GM12878 (cell line): ENCODE results near the gene UBAP1. TPM values are rescaled to one million over a fixed set of nuclear protein-coding genes. Genes with fewer than 3 reads are reported as not detected.

Source experiments
- ATAC-seq: fragments of 200-7000 bp; cut with Tn5 transposase; 3 replicates; pipeline ENCODE4 v1.9.1; 2020; ENCODE audit warnings: mild to moderate bottlenecking, moderate library complexity
- BruUV-seq: library from RNA; stranded (reverse); fragments of 400-500 nt; replicated peaks from 2 replicates; lab custom pipeline; 2021; lab: Mats Ljungman, UMichigan
- CTCF ChIA-PET: fragments of 300-600 bp; sonication (Branson Sonifier 250); formaldehyde crosslinking; extraction: SDS; loops from one replicate; lab custom pipeline; 2021; ENCODE audit warnings: inconsistent platforms; lab: Yijun Ruan, JAX
- POLR2A ChIA-PET: fragments of 350-600 bp; formaldehyde crosslinking; extraction: SDS; loops from one replicate; lab custom pipeline; 2021; ENCODE audit warnings: inconsistent platforms; lab: Charles Lee
- RAD21 ChIA-PET: fragments of 300-600 bp; sonication (Branson Sonifier 250); formaldehyde crosslinking; loops from one replicate; lab custom pipeline; 2023; ENCODE audit warnings: antibody characterized with exemption; ENCODE audit not compliant: unreplicated experiment; lab: Charles Lee
- SMC1A ChIA-PET: fragments of 300-600 bp; sonication (Branson Sonifier 250); formaldehyde crosslinking; loops from one replicate; lab custom pipeline; 2023; ENCODE audit not compliant: unreplicated experiment, uncharacterized antibody; lab: Charles Lee
- DNase-seq: peaks from one replicate; pipeline ENCODE4 v3.0.0-alpha.2; 2011; ENCODE audit warnings: low read depth, low spot score
- FAIRE-seq: peaks from 3 replicates; lab custom pipeline; 2011; peaks lifted over from hg19 to GRCh38; lab: Jason Lieb, UNC
- H2AFZ ChIP-seq: 2 replicates; pipeline ENCODE4 v1.6.0; 2011; ENCODE audit warnings: low read depth, low read length, control low read depth; ENCODE audit not compliant: control insufficient read depth
- H3K27ac ChIP-seq: 2 replicates; pipeline ENCODE4 v1.5.1; 2011; ENCODE audit warnings: control low read depth; ENCODE audit not compliant: control insufficient read depth, insufficient read depth
- H3K27me3 ChIP-seq, 2 experiments: replicated peaks in 1 of 2; 2 replicates each; pipeline versions ENCODE4 v1.6.0 to v1.6.1; 2011; ENCODE audit warnings: low read length in 1 of 2; ENCODE audit not compliant: control insufficient read depth in 2 of 2, insufficient read depth in 2 of 2
- H3K36me3 ChIP-seq, 2 experiments: 2 replicates each; pipeline ENCODE4 v1.5.1; 2011; ENCODE audit warnings: low read length in 1 of 2; ENCODE audit not compliant: control insufficient read depth in 2 of 2, insufficient read depth in 2 of 2
- H3K4me1 ChIP-seq: 2 replicates; pipeline ENCODE4 v1.6.1; 2011; ENCODE audit warnings: mild to moderate bottlenecking, low read length, moderate library complexity, mixed read lengths; ENCODE audit not compliant: control insufficient read depth, insufficient read depth
- H3K4me2 ChIP-seq: 2 replicates; pipeline ENCODE4 v1.6.0; 2011; ENCODE audit warnings: control low read depth; ENCODE audit not compliant: control insufficient read depth, insufficient read depth
- H3K4me3 ChIP-seq: fragments of 200-600 bp; sonication (generic); 2 replicates; pipeline ENCODE4 v1.5.1; 2016
- H3K79me2 ChIP-seq: 2 replicates; pipeline ENCODE4 v1.6.0; 2011; ENCODE audit warnings: low read length; ENCODE audit not compliant: control insufficient read depth, insufficient read depth
- H3K9ac ChIP-seq: 2 replicates; pipeline ENCODE4 v1.8.0; 2011; ENCODE audit warnings: low read length, control low read depth, mixed read lengths; ENCODE audit not compliant: control insufficient read depth, insufficient read depth
- H3K9me3 ChIP-seq: replicated peaks from 3 replicates; pipeline ENCODE4 v1.5.1; 2011; ENCODE audit warnings: mild to moderate bottlenecking, low read length; ENCODE audit not compliant: control insufficient read depth, insufficient read depth
- H4K20me1 ChIP-seq: 2 replicates; pipeline ENCODE4 v1.6.0; 2011; ENCODE audit not compliant: control insufficient read depth, insufficient read depth
- KLF5 ChIP-seq: fragments of 450-650 bp; IDR thresholded peaks from 2 replicates; pipeline ENCODE4 v1.6.1; 2014; ENCODE audit warnings: mild to moderate bottlenecking; ENCODE audit not compliant: partially characterized antibody
- SMAD1 ChIP-seq: fragments of 450-650 bp; IDR thresholded peaks from 2 replicates; pipeline ENCODE4 v1.6.1; 2018; ENCODE audit warnings: mild to moderate bottlenecking, low read depth; ENCODE audit not compliant: partially characterized antibody
- ZNF274 ChIP-seq: IDR thresholded peaks from one replicate; pipeline ENCODE4 v1.8.0; 2011; ENCODE audit not compliant: insufficient read length, insufficient read depth
- WGBS: methylation state at CpG from one replicate; pipeline ENCODE4 v1.1.6; 2016; ENCODE audit warnings: low lambda C conversion rate; ENCODE audit not compliant: insufficient replicate concordance, insufficient coverage; ENCODE audit errors: missing lambda C conversion rate; 5-methylcytosine and 5-hydroxymethylcytosine counted together
- in situ Hi-C: fragments of 300-500 bp; cut with MboI; formaldehyde crosslinking; loops from 9 replicates; pipeline ENCODE4 v1.14.3; 2018; ENCODE audit warnings: mixed read lengths
- intact Hi-C: fragments of 100-400 bp; cut with micrococcal nuclease; formaldehyde crosslinking; loops from one replicate; pipeline ENCODE4 v1.14.2; 2022; ENCODE audit not compliant: unreplicated experiment
- polyA plus RNA-seq, 11 experiments: library from polyadenylated mRNA; depleted of rRNA in 4 of 11; unstranded in 6 of 11; stranded (reverse) in 5 of 11; fragments of >200 nt; fragmentation: Nextera tagmentation in 4 of 11; fragmentation: Illumina TruSeq in 1 of 11; extraction: Ambion mirVana in 4 of 11; extraction: Trizol in 1 of 11; gene quantifications; 1 replicate in 1 of 11; 2 replicates in 10 of 11; pipeline versions ENCODE4 v1.2.1 to v1.2.3, GENCODE V29; 2011 to 2016; ENCODE audit warnings: inconsistent platforms in 2 of 11, missing spikeins in 2 of 11, low read depth in 1 of 11
- total RNA-seq, 4 experiments: library from RNA; depleted of rRNA in 3 of 4; stranded (reverse); fragments of >200 nt in 3 of 4; fragmentation: Illumina TruSeq in 1 of 4; extraction: Trizol in 1 of 4; gene quantifications; 2 replicates each; pipeline versions ENCODE4 v1.2.1 to v1.2.3, GENCODE V29; 2013 to 2021
- TF ChIP-seq, protein P1 (sequence below): fragments of 450-650 bp; IDR thresholded peaks from 2 replicates; pipeline ENCODE4 v1.6.1; 2017; ENCODE audit warnings: antibody characterized with exemption, mild to moderate bottlenecking, moderate library complexity

The UBAP1 gene
- total and polyA plus RNA-seq, 10 of the 15 experiments (the other 5 are each of a cell fraction or from before 2014, with no cell fraction given) = 2.1 to 47.9 (median 27.2) TPM

DNA sequence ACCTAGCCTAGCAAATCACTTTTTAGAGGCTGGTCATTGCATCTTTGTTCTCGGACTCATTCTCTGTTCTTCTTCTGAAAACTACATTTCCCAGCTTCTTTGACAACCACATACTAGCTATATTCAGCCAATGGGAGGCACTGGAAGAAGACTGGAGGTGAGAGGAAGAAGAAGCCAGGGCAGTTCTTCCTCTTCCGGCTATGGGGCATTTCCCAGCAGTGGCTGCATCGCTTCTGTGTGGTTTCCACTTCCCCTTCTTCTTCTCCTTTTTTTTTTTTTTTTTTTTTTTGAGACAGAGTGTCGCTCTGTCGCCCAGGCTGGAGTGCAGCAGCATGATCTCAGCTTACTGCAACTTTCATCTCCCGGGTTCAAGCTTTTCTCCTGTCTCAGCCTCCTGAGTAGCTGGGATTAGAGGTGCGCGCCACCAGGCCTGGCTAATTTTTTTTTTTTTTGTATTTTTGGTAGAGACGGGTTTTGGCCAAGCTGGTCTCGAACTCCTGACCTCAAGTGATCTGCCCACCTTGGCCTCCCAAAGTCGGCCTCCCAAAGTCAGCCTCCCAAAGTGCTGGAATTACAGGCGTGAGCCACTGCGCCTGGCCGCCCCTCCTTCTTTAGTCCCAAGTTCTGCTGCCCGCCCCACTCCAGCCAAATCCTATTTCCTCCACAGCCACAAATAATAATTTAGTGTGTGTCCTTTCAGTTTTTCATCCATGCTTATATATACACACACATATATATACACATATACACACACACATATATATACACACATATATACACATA is 6.9 kb upstream of the UBAP1 start (continued):
- TF ChIP-seq, protein P1, sequence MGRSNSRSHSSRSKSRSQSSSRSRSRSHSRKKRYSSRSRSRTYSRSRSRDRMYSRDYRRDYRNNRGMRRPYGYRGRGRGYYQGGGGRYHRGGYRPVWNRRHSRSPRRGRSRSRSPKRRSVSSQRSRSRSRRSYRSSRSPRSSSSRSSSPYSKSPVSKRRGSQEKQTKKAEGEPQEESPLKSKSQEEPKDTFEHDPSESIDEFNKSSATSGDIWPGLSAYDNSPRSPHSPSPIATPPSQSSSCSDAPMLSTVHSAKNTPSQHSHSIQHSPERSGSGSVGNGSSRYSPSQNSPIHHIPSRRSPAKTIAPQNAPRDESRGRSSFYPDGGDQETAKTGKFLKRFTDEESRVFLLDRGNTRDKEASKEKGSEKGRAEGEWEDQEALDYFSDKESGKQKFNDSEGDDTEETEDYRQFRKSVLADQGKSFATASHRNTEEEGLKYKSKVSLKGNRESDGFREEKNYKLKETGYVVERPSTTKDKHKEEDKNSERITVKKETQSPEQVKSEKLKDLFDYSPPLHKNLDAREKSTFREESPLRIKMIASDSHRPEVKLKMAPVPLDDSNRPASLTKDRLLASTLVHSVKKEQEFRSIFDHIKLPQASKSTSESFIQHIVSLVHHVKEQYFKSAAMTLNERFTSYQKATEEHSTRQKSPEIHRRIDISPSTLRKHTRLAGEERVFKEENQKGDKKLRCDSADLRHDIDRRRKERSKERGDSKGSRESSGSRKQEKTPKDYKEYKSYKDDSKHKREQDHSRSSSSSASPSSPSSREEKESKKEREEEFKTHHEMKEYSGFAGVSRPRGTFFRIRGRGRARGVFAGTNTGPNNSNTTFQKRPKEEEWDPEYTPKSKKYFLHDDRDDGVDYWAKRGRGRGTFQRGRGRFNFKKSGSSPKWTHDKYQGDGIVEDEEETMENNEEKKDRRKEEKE = no peak
- TF ChIP-seq ZNF274 = no peak
- TF ChIP-seq, all 136 proteins: peak for 9

DNA sequence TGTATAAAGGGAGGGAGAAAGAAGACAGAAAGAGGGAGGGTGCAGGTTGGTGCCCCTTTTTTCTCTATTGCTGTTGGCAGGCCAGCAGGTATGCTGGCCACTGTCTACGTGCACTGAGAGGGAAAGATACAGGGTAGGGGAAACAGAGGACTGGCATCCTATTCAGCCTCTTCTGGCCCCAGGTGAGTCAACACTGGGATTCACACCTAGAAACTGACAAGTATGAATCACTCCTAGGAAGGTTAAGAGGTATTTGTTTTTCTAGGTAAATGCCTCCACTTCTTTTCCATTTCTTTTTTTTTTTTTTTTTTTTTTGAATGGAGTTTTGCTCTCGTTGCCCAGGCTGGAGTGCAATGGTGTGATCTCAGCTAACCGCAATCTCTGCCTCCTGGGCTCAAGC is 2.8 kb upstream of the UBAP1 start:
- Histone ChIP-seq H3K79me2 (peaks cover 30% of the 10 kb centered on the region), H4K20me1 (no peaks in the 10 kb centered on the region), H3K4me1 (no peaks in the 10 kb centered on the region), H2AFZ (no peak overlapping the region), H3K27ac (no peak overlapping the region), H3K36me3 (no peaks in the 10 kb centered on the region), H3K9me3 (no peaks in the 10 kb centered on the region), H3K9ac (no peak overlapping the region), H3K4me2 (no peak overlapping the region), H3K4me3 (no peak overlapping the region), H3K27me3 (no peaks in the 10 kb centered on the region)
- intact Hi-C loops (loop anchor here (5.0 kb wide), 1 partner anchor 49 kb away; the partner anchor contains the start of gene DCAF12), in situ Hi-C loops (no loop called here)
- ChIA-PET POLR2A (interaction anchor here (0.6 to 0.7 kb wide), 3 partner anchors 12 to 124 kb away, joined by 3 to 4 read pairs (median 3); no protein-coding TSS in a partner anchor), RAD21 (no interaction called here), CTCF (interaction anchor here (0.6 kb wide), 1 partner anchor 332 kb away, joined by 3 read pairs; no protein-coding TSS in a partner anchor), SMC1A (no interaction called here)
- no peak for ATAC-seq
- FAIRE-seq = no peak
- 84% methylated on average over 2 of the region's 3 CpGs for WGBS
- TF ChIP-seq KLF5 = no peak
- TF ChIP-seq SMAD1 = no peak
- no TSS peak for BruUV-seq
- DNase-seq = no peak
